HEK293T (cell line): ENCODE results near the gene AKR7A2.

Experiments used
- ARNT ChIP-seq: fragments of 450-650 bp; IDR thresholded peaks from 2 replicates; pipeline ENCODE4 v1.6.1; 2017; ENCODE audit warnings: mild to moderate bottlenecking
- BHLHE40 ChIP-seq: fragments of 450-650 bp; IDR thresholded peaks from 2 replicates; pipeline ENCODE4 v1.6.1; 2016; ENCODE audit warnings: mild to moderate bottlenecking, moderate library complexity, borderline replicate concordance
- ELF4 ChIP-seq: fragments of 450-650 bp; IDR thresholded peaks from 2 replicates; pipeline ENCODE4 v1.6.1; 2017; ENCODE audit warnings: antibody characterized with exemption
- FOXM1 ChIP-seq: fragments of 450-650 bp; IDR thresholded peaks from 2 replicates; pipeline ENCODE4 v1.6.1; 2017; ENCODE audit warnings: mild to moderate bottlenecking, borderline replicate concordance
- L3MBTL2 ChIP-seq: fragments of 450-650 bp; conservative IDR thresholded peaks from 2 replicates; pipeline ENCODE4 v1.6.1; 2016; ENCODE audit warnings: mild to moderate bottlenecking
- NFRKB ChIP-seq: fragments of 450-650 bp; IDR thresholded peaks from 2 replicates; pipeline ENCODE4 v1.6.1; 2016; ENCODE audit warnings: mild to moderate bottlenecking, moderate library complexity
- SP1 ChIP-seq: fragments of 450-650 bp; IDR thresholded peaks from 2 replicates; pipeline ENCODE4 v1.6.1; 2017
- ZNF384 ChIP-seq: fragments of 450-650 bp; IDR thresholded peaks from 2 replicates; pipeline ENCODE4 v1.6.1; 2016
- TF ChIP-seq, protein P1 (sequence below): fragments of 450-650 bp; IDR thresholded peaks from 2 replicates; pipeline ENCODE4 v1.6.1; 2016

DNA sequence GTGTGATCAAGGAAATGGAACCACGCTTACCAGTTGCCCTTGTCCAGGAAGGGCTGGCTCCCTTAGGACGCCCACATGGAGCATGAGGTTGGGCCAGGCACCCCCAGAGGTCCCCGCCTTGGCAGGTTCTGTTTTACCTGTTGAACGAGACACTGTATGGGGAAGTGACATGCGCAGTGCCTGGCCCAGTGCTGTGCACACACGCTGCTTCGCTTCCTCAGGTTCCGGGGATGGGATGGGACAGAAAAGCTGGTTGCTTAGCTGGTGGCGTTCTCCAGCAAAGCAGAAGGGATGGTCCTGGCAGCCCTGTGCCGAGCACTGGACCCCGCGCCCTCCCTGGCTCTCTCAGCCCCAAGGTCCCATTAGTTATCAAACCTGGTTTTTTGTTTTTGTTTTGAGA, 20.9 kb upstream of the AKR7A2 start:
- TF ChIP-seq L3MBTL2 (no peak), NFRKB (no peak), ARNT (no peak), FOXM1 (no peak), BHLHE40 (no peak), ZNF384 (no peak), ELF4 (no peak), SP1 (no peak)
- TF ChIP-seq, protein P1, sequence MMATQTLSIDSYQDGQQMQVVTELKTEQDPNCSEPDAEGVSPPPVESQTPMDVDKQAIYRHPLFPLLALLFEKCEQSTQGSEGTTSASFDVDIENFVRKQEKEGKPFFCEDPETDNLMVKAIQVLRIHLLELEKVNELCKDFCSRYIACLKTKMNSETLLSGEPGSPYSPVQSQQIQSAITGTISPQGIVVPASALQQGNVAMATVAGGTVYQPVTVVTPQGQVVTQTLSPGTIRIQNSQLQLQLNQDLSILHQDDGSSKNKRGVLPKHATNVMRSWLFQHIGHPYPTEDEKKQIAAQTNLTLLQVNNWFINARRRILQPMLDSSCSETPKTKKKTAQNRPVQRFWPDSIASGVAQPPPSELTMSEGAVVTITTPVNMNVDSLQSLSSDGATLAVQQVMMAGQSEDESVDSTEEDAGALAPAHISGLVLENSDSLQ = no peak
